Neural cell (in vitro differentiated cells): ENCODE measurements around the gene CHIC1. TPM values are rescaled to one million over a fixed set of nuclear protein-coding genes. Genes with fewer than 3 reads are reported as not detected.

Source experiments
- H2AFZ ChIP-seq: fragments of 200-600, 300-800 bp; sonication (generic), shearing (Covaris generic); 2 replicates; pipeline ENCODE4 v1.6.0; 2014; ENCODE audit warnings: low read depth, mild to moderate bottlenecking, antibody characterized with exemption, low read length, moderate library complexity
- H3F3A ChIP-seq: fragments of 200-600 bp; shearing (Covaris generic); 2 replicates; pipeline ENCODE4 v1.6.1; 2016; ENCODE audit warnings: mild to moderate bottlenecking, moderate library complexity, mixed read lengths, antibody characterized with exemption, low read length; ENCODE audit not compliant: insufficient read depth, poor library complexity, severe bottlenecking
- H3K27ac ChIP-seq: fragments of 200-600, 300-800 bp; sonication (generic), shearing (Covaris generic); 2 replicates; pipeline ENCODE4 v1.5.1; 2014; ENCODE audit warnings: mild to moderate bottlenecking, low read length, moderate library complexity
- H3K27me3 ChIP-seq: fragments of 300-800, 200-600 bp; sonication (generic), shearing (Covaris generic); 2 replicates; pipeline ENCODE4 v1.6.0; 2014; ENCODE audit warnings: mild to moderate bottlenecking, low read depth, low read length, moderate library complexity; ENCODE audit not compliant: insufficient read depth
- H3K36me3 ChIP-seq: fragments of 300-800, 200-600 bp; sonication (generic), shearing (Covaris generic); 2 replicates; pipeline ENCODE4 v1.5.1; 2014; ENCODE audit warnings: mild to moderate bottlenecking, antibody characterized with exemption, low read length, moderate library complexity; ENCODE audit not compliant: insufficient read depth
- H3K4me2 ChIP-seq: fragments of 300-800, 200-600 bp; sonication (generic), shearing (Covaris generic); 2 replicates; pipeline ENCODE4 v1.6.0; 2014; ENCODE audit warnings: mild to moderate bottlenecking, low read length
- H3K4me3 ChIP-seq: fragments of 300-800, 200-600 bp; sonication (generic), shearing (Covaris generic); 2 replicates; pipeline ENCODE4 v1.5.1; 2014; ENCODE audit warnings: mild to moderate bottlenecking, low read length, moderate library complexity
- H3K79me2 ChIP-seq: fragments of 200-600 bp; shearing (Covaris generic); replicated peaks from 2 replicates; pipeline ENCODE4 v1.6.0; 2014; ENCODE audit warnings: mild to moderate bottlenecking, low read length, moderate library complexity; ENCODE audit not compliant: insufficient read depth
- H3K9ac ChIP-seq: fragments of 300-800, 200-600 bp; sonication (generic), shearing (Covaris generic); 2 replicates; pipeline ENCODE4 v1.6.1; 2016; ENCODE audit warnings: mild to moderate bottlenecking, low read length, mixed read lengths
- H3K9me2 ChIP-seq: fragments of 200-600 bp; shearing (Covaris generic); 2 replicates; pipeline ENCODE4 v1.6.1; 2016; ENCODE audit warnings: mild to moderate bottlenecking, low read length, mixed read lengths; ENCODE audit not compliant: insufficient read depth
- H3K9me3 ChIP-seq: fragments of 200-600, 300-800 bp; sonication (generic), shearing (Covaris generic); 2 replicates; pipeline ENCODE4 v1.6.1; 2016; ENCODE audit warnings: mild to moderate bottlenecking, mixed run types, low read length, moderate library complexity, mixed read lengths
- H4K20me1 ChIP-seq: fragments of 200-600 bp; shearing (Covaris generic); 2 replicates; pipeline ENCODE4 v1.6.1; 2016; ENCODE audit warnings: mild to moderate bottlenecking, mixed run types; ENCODE audit not compliant: insufficient read depth
- EP300 ChIP-seq: fragments of 450-650 bp; conservative IDR thresholded peaks from 2 replicates; pipeline ENCODE4 v1.6.1; 2014; ENCODE audit warnings: antibody characterized with exemption, mild to moderate bottlenecking, moderate library complexity; ENCODE audit not compliant: poor library complexity, severe bottlenecking
- EZH2 ChIP-seq: fragments of 200-600, 300-800 bp; shearing (Covaris generic), sonication (generic); IDR thresholded peaks from 2 replicates; pipeline ENCODE4 v1.6.1; 2014; ENCODE audit warnings: antibody characterized with exemption, low read length, borderline replicate concordance, mild to moderate bottlenecking; ENCODE audit not compliant: insufficient read depth, poor library complexity, severe bottlenecking
- MXI1 ChIP-seq: fragments of 450-650 bp; conservative IDR thresholded peaks from 2 replicates; pipeline ENCODE4 v1.6.1; 2014; ENCODE audit warnings: antibody characterized with exemption, mild to moderate bottlenecking; ENCODE audit not compliant: poor library complexity, severe bottlenecking
- POLR2AphosphoS5 ChIP-seq: IDR thresholded peaks from 2 replicates; pipeline ENCODE4 v1.6.1; 2012
- RAD21 ChIP-seq: fragments of 450-650 bp; conservative IDR thresholded peaks from 2 replicates; pipeline ENCODE4 v1.6.1; 2014; ENCODE audit warnings: antibody characterized with exemption, mild to moderate bottlenecking, moderate library complexity
- REST ChIP-seq: IDR thresholded peaks from 2 replicates; pipeline ENCODE4 v1.6.1; 2012; ENCODE audit warnings: borderline replicate concordance
- SMC3 ChIP-seq: fragments of 450-650 bp; conservative IDR thresholded peaks from 2 replicates; pipeline ENCODE4 v1.6.1; 2014; ENCODE audit warnings: antibody characterized with exemption, mild to moderate bottlenecking, moderate library complexity; ENCODE audit not compliant: poor library complexity
- TAF1 ChIP-seq: IDR thresholded peaks from 2 replicates; pipeline ENCODE4 v1.6.1; 2012; ENCODE audit warnings: low read depth
- polyA plus RNA-seq: library from polyadenylated mRNA; depleted of rRNA; stranded (reverse); fragments of >200 nt; gene quantifications from 2 replicates; pipeline ENCODE4 v1.2.3, GENCODE V29; 2014
- TF ChIP-seq, protein P1 (sequence below): fragments of 450-650 bp; IDR thresholded peaks from 2 replicates; pipeline ENCODE4 v1.5.1; 2014; ENCODE audit warnings: antibody characterized with exemption, mild to moderate bottlenecking, moderate library complexity; ENCODE audit not compliant: poor library complexity, severe bottlenecking

Gene CHIC1
- polyA plus RNA-seq, 1 donor from 2014 or later = 15.2 TPM

GRCh38 chrX:73563738-73564068, 706 bp downstream of the CHIC1 start:
- no peaks in the 10 kb centered on the region for H3K27me3 ChIP-seq
- peak overlapping the region; percentile 86 for H3K27ac ChIP-seq
- H3K9me2 ChIP-seq = no peaks in the 10 kb centered on the region
- H3F3A ChIP-seq = no peaks in the 10 kb centered on the region
- H2AFZ ChIP-seq = peak overlapping the region; percentile 65
- peaks cover 13% of the 10 kb centered on the region for H3K79me2 ChIP-seq
- H3K9ac ChIP-seq = peak overlapping the region; percentile 79
- peak overlapping the region; percentile 75 for H3K4me3 ChIP-seq
- no peaks in the 10 kb centered on the region for H3K9me3 ChIP-seq
- TF ChIP-seq EZH2 (no peak), TAF1 (no peak), SMC3 (no peak), POLR2AphosphoS5 (no peak), EP300 (no peak), REST (peak; percentile 0)
- TF ChIP-seq, protein P1, sequence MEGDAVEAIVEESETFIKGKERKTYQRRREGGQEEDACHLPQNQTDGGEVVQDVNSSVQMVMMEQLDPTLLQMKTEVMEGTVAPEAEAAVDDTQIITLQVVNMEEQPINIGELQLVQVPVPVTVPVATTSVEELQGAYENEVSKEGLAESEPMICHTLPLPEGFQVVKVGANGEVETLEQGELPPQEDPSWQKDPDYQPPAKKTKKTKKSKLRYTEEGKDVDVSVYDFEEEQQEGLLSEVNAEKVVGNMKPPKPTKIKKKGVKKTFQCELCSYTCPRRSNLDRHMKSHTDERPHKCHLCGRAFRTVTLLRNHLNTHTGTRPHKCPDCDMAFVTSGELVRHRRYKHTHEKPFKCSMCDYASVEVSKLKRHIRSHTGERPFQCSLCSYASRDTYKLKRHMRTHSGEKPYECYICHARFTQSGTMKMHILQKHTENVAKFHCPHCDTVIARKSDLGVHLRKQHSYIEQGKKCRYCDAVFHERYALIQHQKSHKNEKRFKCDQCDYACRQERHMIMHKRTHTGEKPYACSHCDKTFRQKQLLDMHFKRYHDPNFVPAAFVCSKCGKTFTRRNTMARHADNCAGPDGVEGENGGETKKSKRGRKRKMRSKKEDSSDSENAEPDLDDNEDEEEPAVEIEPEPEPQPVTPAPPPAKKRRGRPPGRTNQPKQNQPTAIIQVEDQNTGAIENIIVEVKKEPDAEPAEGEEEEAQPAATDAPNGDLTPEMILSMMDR = no peak
- H4K20me1 ChIP-seq = no peaks in the 10 kb centered on the region
- H3K36me3 ChIP-seq = no peaks in the 10 kb centered on the region
- H3K4me2 ChIP-seq = peak overlapping the region; percentile 48

- H3K4me3 ChIP-seq = no peak overlapping the region
Measured at GRCh38 chrX:73577361-73577760, 14.4 kb downstream of the CHIC1 start.

More at GRCh38 chrX:73577361-73577760, 14.4 kb downstream of the CHIC1 start:
- Histone ChIP-seq H3K79me2 (no peaks in the 10 kb centered on the region), H3K9me2 (no peaks in the 10 kb centered on the region), H3K9me3 (no peaks in the 10 kb centered on the region), H3K4me2 (no peak overlapping the region), H3K27me3 (no peaks in the 10 kb centered on the region), H2AFZ (no peak overlapping the region), H3K27ac (no peak overlapping the region), H3K9ac (no peak overlapping the region), H3F3A (no peaks in the 10 kb centered on the region), H3K36me3 (no peaks in the 10 kb centered on the region), H4K20me1 (no peaks in the 10 kb centered on the region)
- no peak for TF ChIP-seq TAF1
- TF ChIP-seq EZH2 = no peak
- TF ChIP-seq, protein P1 = no peak
- no peak for TF ChIP-seq REST
- TF ChIP-seq POLR2AphosphoS5 = no peak
- TF ChIP-seq MXI1 = no peak
- TF ChIP-seq EP300 = no peak
- no peak for TF ChIP-seq RAD21
- no peak for TF ChIP-seq SMC3
